ENCODE results near the gene UROS.

Gene UROS

DNA sequence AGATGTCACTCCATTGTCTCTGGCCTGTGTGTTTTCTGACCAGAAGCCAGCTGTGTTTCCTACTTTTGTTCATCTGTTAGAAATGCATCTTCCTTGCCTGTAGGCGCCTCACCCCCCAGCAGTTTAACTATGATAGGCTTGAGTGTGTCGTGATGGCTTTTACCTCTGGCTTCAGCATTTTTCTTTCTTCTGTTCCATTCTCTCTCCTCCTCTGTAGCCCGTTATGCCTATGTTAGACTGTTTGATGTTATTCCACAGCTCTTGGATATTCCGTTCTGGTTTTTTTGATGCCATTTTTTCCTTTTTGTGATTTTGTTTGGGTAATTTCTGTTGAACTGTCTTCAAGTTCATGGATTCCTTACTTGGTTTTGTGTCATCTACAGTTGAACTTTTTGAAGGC lies 65.3 kb downstream of the UROS start:
- DNase-seq = no peak

GRCh38 chr10:125756853-125757487 lies 66.1 kb downstream of the UROS start:
- no peak for DNase-seq

GRCh38 chr10:125756196-125756595 lies 66.9 kb downstream of the UROS start:
- no peak for DNase-seq

DNA sequence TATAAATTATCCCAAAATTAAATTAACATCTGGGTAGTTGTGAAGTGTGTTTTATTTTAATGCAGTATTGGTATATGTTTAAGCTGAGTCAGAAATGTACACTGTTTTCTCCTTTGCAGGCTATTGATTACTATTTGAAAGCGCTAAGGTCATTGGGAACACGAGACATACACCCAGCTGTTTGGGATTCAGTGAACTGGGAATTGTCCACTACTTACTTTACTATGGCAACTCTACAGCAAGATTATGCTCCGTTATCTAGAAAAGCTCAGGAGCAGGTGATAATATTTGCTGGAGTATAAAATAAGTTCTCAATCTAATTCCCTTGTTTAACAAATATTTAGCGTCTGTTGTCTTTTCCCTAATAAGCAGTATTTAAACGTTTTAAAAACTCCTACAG lies 75.6 kb downstream of the UROS start:
- no peak for DNase-seq

DNA sequence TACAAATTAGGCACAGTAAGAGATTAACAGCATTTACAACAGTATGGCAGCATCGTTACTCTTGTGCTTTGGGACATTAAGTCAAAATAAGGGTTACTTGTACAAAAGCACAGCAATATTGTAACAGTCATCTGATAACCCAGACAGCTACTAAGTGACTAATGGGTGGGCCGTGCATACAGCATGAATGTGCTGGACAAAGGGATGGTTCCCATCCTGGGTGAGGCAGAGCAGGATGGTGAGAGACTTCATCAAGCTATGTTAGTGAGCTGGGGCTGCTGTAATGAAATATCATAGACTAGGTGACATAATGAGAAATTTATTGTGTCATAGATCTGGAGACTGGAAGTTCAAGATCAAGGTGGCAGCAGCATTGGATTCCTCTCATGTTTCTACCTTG lies 78.1 kb downstream of the UROS start:
- DNase-seq = no peak

- DNase-seq = no peak
Measured at GRCh38 chr10:125742465-125742864, 80.6 kb downstream of the UROS start.

DNA sequence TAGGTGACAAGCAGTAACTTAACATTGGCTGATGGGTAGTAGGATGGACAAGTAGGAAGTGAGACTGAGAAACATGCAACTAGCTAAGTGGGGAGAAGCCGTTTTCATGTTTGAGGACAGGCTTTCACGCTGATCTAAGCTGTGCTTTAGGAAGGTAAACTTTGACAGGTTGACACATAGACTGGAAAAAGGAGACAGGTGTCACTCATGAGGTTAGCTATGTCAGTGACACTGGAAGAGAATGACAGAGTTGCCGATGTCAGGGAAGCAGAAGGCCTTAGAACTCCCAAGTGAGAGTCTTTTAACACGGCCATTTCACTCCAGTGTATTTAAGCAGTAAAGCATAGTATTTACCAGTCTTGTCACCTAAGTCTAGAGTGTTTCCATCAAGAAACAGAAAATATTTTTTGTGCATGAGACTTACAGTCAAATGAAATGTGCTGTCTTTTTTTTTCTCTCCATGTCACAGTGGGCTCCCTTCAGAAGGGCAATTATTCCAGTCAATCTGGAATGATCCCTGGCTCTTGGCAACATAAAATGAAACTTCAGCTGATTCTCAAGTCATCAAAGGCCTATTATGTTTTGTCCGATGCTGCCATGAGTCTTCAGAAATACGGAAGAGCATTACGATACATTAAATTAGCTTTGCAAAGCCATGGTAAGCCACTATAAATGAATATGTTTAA lies 82.9 kb downstream of the UROS start:
- no peak for DNase-seq

Data from CD4-positive, alpha-beta T cell treated with Interleukin-17A for 4 hours (primary cell).